Mammary epithelial cell (primary cell): Measurements from ENCODE around the gene RTP3.

Source experiments
- CTCF ChIP-seq, 2 donors: IDR thresholded peaks in 1 of 2; conservative IDR thresholded peaks in 1 of 2; 2 replicates each; pipeline ENCODE4 v1.5.1; 2011 to 2012; ENCODE audit warnings: inconsistent platforms in 2 of 2, low read length in 2 of 2, mild to moderate bottlenecking in 2 of 2, control low read depth in 1 of 2, low read depth in 1 of 2; ENCODE audit not compliant: insufficient read depth in 1 of 2; ENCODE audit errors: extremely low read depth in 1 of 2
- EZH2 ChIP-seq: IDR thresholded peaks from 2 replicates; pipeline ENCODE4 v1.6.1; 2012; ENCODE audit warnings: low read length, inconsistent platforms, borderline replicate concordance

- no peak for TF ChIP-seq CTCF (conservative IDR thresholded peaks at IDR 0.05 in 1 of 2, IDR thresholded peaks at IDR 0.05 in 1 of 2; ENCODE audit: extremely low read depth in 1 of 2, insufficient read depth in 1 of 2, low read depth in 1 of 2, low read length in 2 of 2)
- TF ChIP-seq EZH2 = no peak
Measured at GRCh38 chr3:46516521-46516920, 18.7 kb downstream of the RTP3 start.
